GM06990 (cell line): ENCODE measurements around the gene CRYBB3.

Source experiments
- DNase-seq: peaks from one replicate; pipeline ENCODE4 v3.0.0-alpha.2; 2011; ENCODE audit not compliant: insufficient read length; ENCODE audit errors: extremely low read depth
- H3K27me3 ChIP-seq: replicated peaks from 2 replicates; pipeline ENCODE4 v1.6.0; 2011; ENCODE audit warnings: low read length; ENCODE audit not compliant: control insufficient read depth, insufficient read depth
- H3K36me3 ChIP-seq: 2 replicates; pipeline ENCODE4 v1.5.1; 2011; ENCODE audit warnings: low read length; ENCODE audit not compliant: control insufficient read depth, insufficient read depth
- H3K4me3 ChIP-seq: replicated peaks from 2 replicates; pipeline ENCODE4 v1.5.1; 2011; ENCODE audit warnings: low read depth, mild to moderate bottlenecking, control low read depth, low read length
- TF ChIP-seq, protein P1 (sequence below): IDR thresholded peaks from 2 replicates; pipeline ENCODE4 v1.5.1; 2011; ENCODE audit warnings: low read length, control low read depth, mild to moderate bottlenecking, inconsistent platforms; ENCODE audit not compliant: insufficient read depth, poor library complexity, severe bottlenecking

Gene CRYBB3

DNA sequence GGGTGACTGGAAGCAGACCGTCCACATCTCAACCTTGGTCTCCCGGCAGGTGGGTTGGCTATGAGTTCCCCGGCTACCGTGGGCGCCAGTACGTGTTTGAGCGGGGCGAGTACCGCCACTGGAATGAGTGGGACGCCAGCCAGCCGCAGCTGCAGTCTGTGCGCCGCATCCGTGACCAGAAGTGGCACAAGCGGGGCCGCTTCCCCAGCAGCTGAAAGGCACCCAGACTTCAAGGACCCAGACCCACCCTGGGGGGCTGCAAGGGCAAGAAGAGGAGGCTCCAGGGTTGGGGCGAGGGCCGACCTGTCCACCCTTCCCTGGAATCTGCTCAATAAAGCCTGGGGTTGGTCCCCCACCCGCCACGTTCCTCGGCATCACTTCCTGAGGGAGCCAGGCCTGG, 7.3 kb downstream of the CRYBB3 start:
- Histone ChIP-seq H3K4me3 (no peak overlapping the region), H3K27me3 (peaks cover 1% of the 10 kb centered on the region; the same call in 1 of the 2 replicates), H3K36me3 (no peaks in the 10 kb centered on the region)
- TF ChIP-seq, protein P1, sequence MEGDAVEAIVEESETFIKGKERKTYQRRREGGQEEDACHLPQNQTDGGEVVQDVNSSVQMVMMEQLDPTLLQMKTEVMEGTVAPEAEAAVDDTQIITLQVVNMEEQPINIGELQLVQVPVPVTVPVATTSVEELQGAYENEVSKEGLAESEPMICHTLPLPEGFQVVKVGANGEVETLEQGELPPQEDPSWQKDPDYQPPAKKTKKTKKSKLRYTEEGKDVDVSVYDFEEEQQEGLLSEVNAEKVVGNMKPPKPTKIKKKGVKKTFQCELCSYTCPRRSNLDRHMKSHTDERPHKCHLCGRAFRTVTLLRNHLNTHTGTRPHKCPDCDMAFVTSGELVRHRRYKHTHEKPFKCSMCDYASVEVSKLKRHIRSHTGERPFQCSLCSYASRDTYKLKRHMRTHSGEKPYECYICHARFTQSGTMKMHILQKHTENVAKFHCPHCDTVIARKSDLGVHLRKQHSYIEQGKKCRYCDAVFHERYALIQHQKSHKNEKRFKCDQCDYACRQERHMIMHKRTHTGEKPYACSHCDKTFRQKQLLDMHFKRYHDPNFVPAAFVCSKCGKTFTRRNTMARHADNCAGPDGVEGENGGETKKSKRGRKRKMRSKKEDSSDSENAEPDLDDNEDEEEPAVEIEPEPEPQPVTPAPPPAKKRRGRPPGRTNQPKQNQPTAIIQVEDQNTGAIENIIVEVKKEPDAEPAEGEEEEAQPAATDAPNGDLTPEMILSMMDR: no peak
- DNase-seq: no peak

DNA sequence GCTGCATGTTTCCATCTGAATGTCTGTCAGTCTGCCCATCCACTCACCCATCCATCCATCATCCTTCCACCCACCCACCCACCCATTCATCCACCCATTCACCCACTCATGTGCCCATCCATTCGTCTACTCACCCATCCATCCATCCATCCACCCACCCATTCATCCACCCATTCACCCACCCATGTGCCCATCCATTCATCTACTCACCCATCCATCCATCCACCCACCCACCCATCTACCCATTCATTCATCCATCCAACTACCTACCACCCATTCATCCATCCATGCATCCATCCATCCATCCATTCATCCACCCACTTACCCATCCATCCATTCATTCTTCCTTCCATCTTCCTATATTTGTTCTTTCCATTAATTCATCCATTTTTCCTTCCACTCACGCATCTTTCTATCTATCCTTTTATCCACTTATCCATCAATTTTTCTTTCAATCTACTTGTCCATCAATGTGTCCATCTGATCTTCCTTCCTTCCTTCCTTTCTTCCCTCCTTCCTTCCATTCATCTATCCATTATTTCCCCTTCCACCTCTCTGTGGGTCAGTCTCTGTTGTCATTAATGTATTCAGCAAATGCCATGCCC, 8.0 kb downstream of the CRYBB3 start:
- TF ChIP-seq, protein P1: no peak
- Histone ChIP-seq H3K4me3 (no peak overlapping the region), H3K36me3 (no peaks in the 10 kb centered on the region), H3K27me3 (peaks cover 1% of the 10 kb centered on the region; the same call in 1 of the 2 replicates)
- DNase-seq: no peak

DNA sequence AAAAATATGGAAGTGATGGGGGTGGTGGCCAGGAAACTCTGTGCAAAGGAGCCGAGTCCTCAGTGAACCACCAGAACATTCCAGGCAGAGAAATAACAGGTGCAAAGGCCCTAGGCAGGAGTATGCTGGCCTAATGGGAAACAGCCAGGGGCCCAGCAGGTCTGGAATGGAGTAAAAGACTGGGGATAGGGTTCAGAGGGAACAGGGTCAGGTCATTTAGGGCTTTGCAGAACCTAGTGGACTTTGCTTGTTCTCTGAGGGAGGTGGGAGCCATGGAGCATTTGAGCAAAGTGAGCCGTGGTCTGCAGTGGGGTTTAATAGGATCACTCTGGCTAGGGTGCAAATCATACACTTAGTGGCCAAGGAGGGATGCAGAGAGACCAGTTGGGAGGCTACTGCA, 8.7 kb downstream of the CRYBB3 start:
- peaks cover 1% of the 10 kb centered on the region; the same call in 1 of the 2 replicates for H3K27me3 ChIP-seq
- DNase-seq: no peak
- no peak overlapping the region for H3K4me3 ChIP-seq
- TF ChIP-seq, protein P1: no peak
- no peaks in the 10 kb centered on the region for H3K36me3 ChIP-seq

DNA sequence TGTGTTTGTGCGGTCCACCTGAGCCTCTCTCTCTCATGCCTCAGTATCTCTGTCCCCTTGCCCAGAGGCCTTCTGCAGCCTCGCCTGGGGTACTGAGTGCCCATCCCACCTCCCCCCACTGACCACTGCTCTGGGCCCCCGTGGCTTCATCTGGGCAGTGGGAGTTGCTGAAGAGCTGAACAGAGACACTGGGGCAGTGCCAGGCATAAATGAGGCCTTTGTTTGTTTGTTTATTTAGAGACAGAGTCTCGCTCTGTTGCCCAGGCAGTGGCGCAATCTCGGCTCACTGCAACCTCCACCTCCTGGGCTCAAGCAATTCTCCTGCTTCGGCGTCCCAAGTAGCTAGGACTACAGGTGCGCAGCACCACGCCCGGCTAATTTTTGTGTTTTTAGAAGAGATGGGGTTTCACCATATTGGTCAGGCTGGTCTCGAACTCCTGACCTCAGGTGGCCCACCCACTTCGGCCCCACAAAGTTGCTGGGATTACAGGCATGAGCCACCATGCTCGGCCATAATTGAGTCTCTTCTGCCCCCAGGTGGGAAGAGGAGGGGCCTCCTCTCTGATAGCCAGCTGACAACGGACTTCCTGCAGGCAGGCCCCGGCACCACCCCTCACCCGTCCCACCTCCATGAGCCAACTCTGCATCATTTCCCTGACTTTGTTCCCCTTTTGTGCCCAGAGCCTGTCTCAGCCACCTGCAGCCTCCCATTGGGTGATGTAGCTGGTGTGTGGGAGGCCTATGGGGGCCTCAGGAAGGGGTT, 9.3 kb downstream of the CRYBB3 start:
- TF ChIP-seq, protein P1: no peak
- no peak overlapping the region for H3K4me3 ChIP-seq
- no peak for DNase-seq
- no peaks in the 10 kb centered on the region for H3K36me3 ChIP-seq
- H3K27me3 ChIP-seq: peaks cover 1% of the 10 kb centered on the region; the same call in 1 of the 2 replicates

DNA sequence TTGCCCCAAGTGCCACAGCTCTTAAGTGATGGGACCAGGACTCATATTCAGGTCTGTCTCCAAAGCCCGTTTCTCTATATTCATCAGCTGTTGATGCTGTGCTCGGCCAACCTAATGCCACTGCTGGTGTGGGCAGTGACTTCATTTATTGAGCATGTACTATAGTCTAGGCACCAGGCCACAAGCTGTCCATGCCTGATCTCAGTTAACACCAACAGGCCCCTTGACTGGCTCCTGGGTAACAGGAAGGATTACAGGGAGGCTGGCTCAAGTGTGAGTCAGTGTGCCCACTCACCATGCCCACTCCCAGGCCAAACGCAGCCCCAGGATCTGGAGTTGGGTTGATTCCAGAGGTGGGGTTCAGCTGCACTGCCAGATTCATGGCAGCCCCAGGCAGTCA, 11.1 kb downstream of the CRYBB3 start:
- no peaks in the 10 kb centered on the region for H3K36me3 ChIP-seq
- TF ChIP-seq, protein P1: no peak
- DNase-seq: no peak
- no peak overlapping the region for H3K4me3 ChIP-seq
- no peaks in the 10 kb centered on the region for H3K27me3 ChIP-seq
